ENCODE results near the gene SLC16A9.

SLC16A9 gene

GRCh38 chr10:59657724-59658123 lies 51.9 kb downstream of the SLC16A9 start:
- Histone ChIP-seq H3K27me3 (ENCODE audit: insufficient read depth, low read depth) (no peaks in the 10 kb centered on the region), H3K27ac (no peak overlapping the region), H3K9ac (no peak overlapping the region), H3K79me2 (ENCODE audit: insufficient read depth, low read depth) (no peaks in the 10 kb centered on the region), H2AFZ (ENCODE audit: low read depth) (no peak overlapping the region), H3K4me1 (ENCODE audit: low read depth, poor library complexity, severe bottlenecking) (peaks cover 28% of the 10 kb centered on the region), H3K36me3 (ENCODE audit: insufficient read depth) (no peaks in the 10 kb centered on the region), H4K20me1 (ENCODE audit: insufficient read depth) (no peaks in the 10 kb centered on the region), H3K4me3 (IDR thresholded peaks at IDR 0.05; ENCODE audit: insufficient read depth, low read depth, low read length) (no peak overlapping the region), H3K4me2 (no peak overlapping the region)
- no peak for TF ChIP-seq CTCF (conservative IDR thresholded peaks at IDR 0.05; ENCODE audit: low read depth, low read length)

- H3K4me3 ChIP-seq (IDR thresholded peaks at IDR 0.05; ENCODE audit: insufficient read depth, low read depth, low read length) = no peak overlapping the region
- H4K20me1 ChIP-seq (ENCODE audit: insufficient read depth) = no peaks in the 10 kb centered on the region
- TF ChIP-seq CTCF (conservative IDR thresholded peaks at IDR 0.05; ENCODE audit: low read depth, low read length) = no peak
- H3K4me2 ChIP-seq = peak overlapping the region; percentile 67; the same call in 1 of the 2 replicates
- no peak overlapping the region for H3K9ac ChIP-seq
- no peaks in the 10 kb centered on the region for H3K79me2 ChIP-seq (ENCODE audit: insufficient read depth, low read depth)
- no peaks in the 10 kb centered on the region for H3K36me3 ChIP-seq (ENCODE audit: insufficient read depth)
- no peak overlapping the region for H2AFZ ChIP-seq (ENCODE audit: low read depth)
- H3K4me1 ChIP-seq (ENCODE audit: low read depth, poor library complexity, severe bottlenecking) = peaks cover 28% of the 10 kb centered on the region
- 0 out of 2 replicates have a peak overlapping the region, but pooled peaks have one; percentile 14 for H3K27ac ChIP-seq
- H3K27me3 ChIP-seq (ENCODE audit: insufficient read depth, low read depth) = no peaks in the 10 kb centered on the region
These were observed 54.3 kb downstream of the SLC16A9 start for GRCh38 chr10:59655309-59655708.

GRCh38 chr10:59654007-59654406 lies 55.6 kb downstream of the SLC16A9 start:
- Histone ChIP-seq H4K20me1 (ENCODE audit: insufficient read depth) (no peaks in the 10 kb centered on the region), H3K79me2 (ENCODE audit: insufficient read depth, low read depth) (no peaks in the 10 kb centered on the region), H3K4me2 (peak overlapping the region; percentile 67), H2AFZ (ENCODE audit: low read depth) (peak overlapping the region; percentile 34; the same call in 1 of the 2 replicates), H3K4me3 (IDR thresholded peaks at IDR 0.05; ENCODE audit: insufficient read depth, low read depth, low read length) (no peak overlapping the region), H3K36me3 (ENCODE audit: insufficient read depth) (no peaks in the 10 kb centered on the region), H3K9ac (peak overlapping the region; percentile 33; the same call in 1 of the 2 replicates), H3K27ac (peak overlapping the region; percentile 76), H3K27me3 (ENCODE audit: insufficient read depth, low read depth) (no peaks in the 10 kb centered on the region), H3K4me1 (ENCODE audit: low read depth, poor library complexity, severe bottlenecking) (peaks cover 28% of the 10 kb centered on the region)
- no peak for TF ChIP-seq CTCF (conservative IDR thresholded peaks at IDR 0.05; ENCODE audit: low read depth, low read length)

- Histone ChIP-seq H3K9ac (no peak overlapping the region), H3K4me1 (ENCODE audit: low read depth, poor library complexity, severe bottlenecking) (peaks cover 28% of the 10 kb centered on the region), H3K27ac (no peak overlapping the region), H3K79me2 (ENCODE audit: insufficient read depth, low read depth) (no peaks in the 10 kb centered on the region), H3K36me3 (ENCODE audit: insufficient read depth) (no peaks in the 10 kb centered on the region), H2AFZ (ENCODE audit: low read depth) (no peak overlapping the region), H3K27me3 (ENCODE audit: insufficient read depth, low read depth) (no peaks in the 10 kb centered on the region), H4K20me1 (ENCODE audit: insufficient read depth) (no peaks in the 10 kb centered on the region), H3K4me3 (IDR thresholded peaks at IDR 0.05; ENCODE audit: insufficient read depth, low read depth, low read length) (no peak overlapping the region), H3K4me2 (no peak overlapping the region)
- TF ChIP-seq CTCF (conservative IDR thresholded peaks at IDR 0.05; ENCODE audit: low read depth, low read length) = no peak
These were observed 57.7 kb downstream of the SLC16A9 start for GRCh38 chr10:59651902-59652301.

Measured in KMS-11 (cell line).